Islet of Langerhans (tissue), 1 donor: ENCODE data around the gene EMC7.

Source experiments
- FAIRE-seq: peaks from one replicate; lab custom pipeline; 2011; peaks lifted over from hg19 to GRCh38; lab: Jason Lieb, UNC

EMC7 gene

GRCh38 chr15:34038023-34038870 lies 63.4 kb downstream of the EMC7 start:
- no peak for FAIRE-seq
